Measurements from ENCODE around the gene TGFBI.

TGFBI gene

GRCh38 chr5:136028782-136029742 lies at the start of gene TGFBI:
TSS of gene TGFBI (plus strand) at chr5:136028988. CDS start at chr5:136029056, 68 bp downstream.
- DNase-seq (ENCODE audit: low read depth), result peak; percentile 52

GRCh38 chr5:135978993-135979392 lies 49.8 kb upstream of the TGFBI start:
- no peak for DNase-seq (ENCODE audit: low read depth)

GRCh38 chr5:135979510-135979909 lies 49.3 kb upstream of the TGFBI start:
- DNase-seq (ENCODE audit: low read depth), result peak; percentile 70

GRCh38 chr5:135980620-135981019 lies 48.2 kb upstream of the TGFBI start:
- no peak for DNase-seq (ENCODE audit: low read depth)

GRCh38 chr5:135985951-135986350 lies 42.8 kb upstream of the TGFBI start:
- no peak for DNase-seq (ENCODE audit: low read depth)

GRCh38 chr5:135986401-135986800 lies 42.4 kb upstream of the TGFBI start:
- DNase-seq (ENCODE audit: low read depth), result no peak

GRCh38 chr5:135986891-135987401 lies 41.8 kb upstream of the TGFBI start:
- DNase-seq (ENCODE audit: low read depth), result no peak

- DNase-seq (ENCODE audit: low read depth), result no peak
These were observed 40.2 kb upstream of the TGFBI start for GRCh38 chr5:135988546-135988945.

GRCh38 chr5:135989686-135990085 lies 39.1 kb upstream of the TGFBI start:
- no peak for DNase-seq (ENCODE audit: low read depth)

GRCh38 chr5:135990528-135991255 lies 38.1 kb upstream of the TGFBI start:
- no peak for DNase-seq (ENCODE audit: low read depth)

- DNase-seq (ENCODE audit: low read depth), result no peak
These were observed 37.4 kb upstream of the TGFBI start for GRCh38 chr5:135991429-135991828.

GRCh38 chr5:135993335-135993879 lies 35.4 kb upstream of the TGFBI start:
- DNase-seq (ENCODE audit: low read depth), result no peak

- no peak for DNase-seq (ENCODE audit: low read depth)
These were observed 34.7 kb upstream of the TGFBI start for GRCh38 chr5:135993880-135994636.

GRCh38 chr5:135995976-135996375 lies 32.8 kb upstream of the TGFBI start:
- DNase-seq (ENCODE audit: low read depth), result no peak

GRCh38 chr5:135996611-135997010 lies 32.2 kb upstream of the TGFBI start:
- no peak for DNase-seq (ENCODE audit: low read depth)

GRCh38 chr5:135997673-135998335 lies 31.0 kb upstream of the TGFBI start:
- DNase-seq (ENCODE audit: low read depth), result no peak

- no peak for DNase-seq (ENCODE audit: low read depth)
These were observed 29.9 kb upstream of the TGFBI start for GRCh38 chr5:135998889-135999288.

GRCh38 chr5:135999406-136000139 lies 29.2 kb upstream of the TGFBI start:
- DNase-seq (ENCODE audit: low read depth), result no peak

GRCh38 chr5:136000147-136000546 lies 28.6 kb upstream of the TGFBI start:
- no peak for DNase-seq (ENCODE audit: low read depth)

GRCh38 chr5:136000932-136001331 lies 27.9 kb upstream of the TGFBI start:
- no peak for DNase-seq (ENCODE audit: low read depth)

Measured in stromal cell of bone marrow (primary cell).